ENCODE data around the gene ABCD1. TPM values are rescaled to one million over a fixed set of nuclear protein-coding genes. Genes with fewer than 3 reads are reported as not detected.
"Not testable (repeated sequence)": the region's sequence is repeated elsewhere in the genome, so short reads cannot be mapped to it uniquely, and the experiment has no call there.

The ABCD1 gene
- total RNA-seq, 1 donor from 2014 or later, result 19.5 TPM

GRCh38 chrX:153688506-153688905 is 36.1 kb upstream of the ABCD1 start:
- TF ChIP-seq CTCF (IDR thresholded peaks at IDR 0.05; ENCODE audit: unreplicated experiment), result no peak
- Mint-ChIP-seq H3K27me3 (ENCODE audit: unreplicated experiment) (peaks cover 1% of the 10 kb centered on the region), H3K4me3 (ENCODE audit: unreplicated experiment) (no peak overlapping the region), H3K4me1 (ENCODE audit: unreplicated experiment) (peaks cover 2% of the 10 kb centered on the region), H3K36me3 (ENCODE audit: low read depth, unreplicated experiment) (no peaks in the 10 kb centered on the region), H3K9me3 (ENCODE audit: unreplicated experiment) (no peaks in the 10 kb centered on the region), H3K27ac (ENCODE audit: unreplicated experiment) (no peak overlapping the region)
- no peak for DNase-seq (ENCODE audit: low spot score)

- H3K4me1 Mint-ChIP-seq (ENCODE audit: unreplicated experiment), result peaks cover 2% of the 10 kb centered on the region
- H3K4me3 Mint-ChIP-seq (ENCODE audit: unreplicated experiment), result no peak overlapping the region
- no peak overlapping the region for H3K27ac Mint-ChIP-seq (ENCODE audit: unreplicated experiment)
- no peak for TF ChIP-seq CTCF (IDR thresholded peaks at IDR 0.05; ENCODE audit: unreplicated experiment)
- H3K36me3 Mint-ChIP-seq (ENCODE audit: low read depth, unreplicated experiment), result no peaks in the 10 kb centered on the region
- no peaks in the 10 kb centered on the region for H3K9me3 Mint-ChIP-seq (ENCODE audit: unreplicated experiment)
- no peak for DNase-seq (ENCODE audit: low spot score)
- H3K27me3 Mint-ChIP-seq (ENCODE audit: unreplicated experiment), result peaks cover 1% of the 10 kb centered on the region
These were observed 35.6 kb upstream of the ABCD1 start for GRCh38 chrX:153688911-153689590.

GRCh38 chrX:153689654-153690465 is 34.8 kb upstream of the ABCD1 start:
- peak; percentile 41 for DNase-seq (ENCODE audit: low spot score)
- H3K36me3 Mint-ChIP-seq (ENCODE audit: low read depth, unreplicated experiment), result no peaks in the 10 kb centered on the region

GRCh38 chrX:153690466-153690865 is 34.2 kb upstream of the ABCD1 start:
- H3K4me1 Mint-ChIP-seq (ENCODE audit: unreplicated experiment), result peaks cover 2% of the 10 kb centered on the region
- no peak overlapping the region for H3K27ac Mint-ChIP-seq (ENCODE audit: unreplicated experiment)
- peaks cover 1% of the 10 kb centered on the region for H3K27me3 Mint-ChIP-seq (ENCODE audit: unreplicated experiment)
- H3K36me3 Mint-ChIP-seq (ENCODE audit: low read depth, unreplicated experiment), result no peaks in the 10 kb centered on the region
- no peaks in the 10 kb centered on the region for H3K9me3 Mint-ChIP-seq (ENCODE audit: unreplicated experiment)
- no peak for TF ChIP-seq CTCF (IDR thresholded peaks at IDR 0.05; ENCODE audit: unreplicated experiment)
- no peak for DNase-seq (ENCODE audit: low spot score)
- no peak overlapping the region for H3K4me3 Mint-ChIP-seq (ENCODE audit: unreplicated experiment)

More at GRCh38 chrX:153689654-153690465, 34.8 kb upstream of the ABCD1 start:
- Mint-ChIP-seq H3K27ac (ENCODE audit: unreplicated experiment) (no peak overlapping the region), H3K4me1 (ENCODE audit: unreplicated experiment) (peaks cover 2% of the 10 kb centered on the region), H3K4me3 (ENCODE audit: unreplicated experiment) (no peak overlapping the region), H3K27me3 (ENCODE audit: unreplicated experiment) (peaks cover 1% of the 10 kb centered on the region), H3K9me3 (ENCODE audit: unreplicated experiment) (no peaks in the 10 kb centered on the region)
- no peak for TF ChIP-seq CTCF (IDR thresholded peaks at IDR 0.05; ENCODE audit: unreplicated experiment)

- H3K4me1 Mint-ChIP-seq (ENCODE audit: unreplicated experiment); H3K4me3 Mint-ChIP-seq (ENCODE audit: unreplicated experiment); H3K27ac Mint-ChIP-seq (ENCODE audit: unreplicated experiment); H3K27me3 Mint-ChIP-seq (ENCODE audit: unreplicated experiment); H3K36me3 Mint-ChIP-seq (ENCODE audit: low read depth, unreplicated experiment); H3K9me3 Mint-ChIP-seq (ENCODE audit: unreplicated experiment); DNase-seq (ENCODE audit: low spot score): not testable (repeated sequence)
These were observed 33.4 kb upstream of the ABCD1 start for GRCh38 chrX:153691032-153691827.
